Sigmoid colon (tissue), 4 donors: ENCODE data around the gene PTPRZ1.

Experiments used
- CTCF ChIP-seq, 4 experiments: fragments of 450-650 bp in 3 of 4; fragments of 200-600 bp in 1 of 4; IDR thresholded peaks; one replicate each; pipeline ENCODE4 v1.5.1; 2016 to 2019; ENCODE audit warnings: antibody characterized with exemption in 4 of 4, mild to moderate bottlenecking in 3 of 4, moderate library complexity in 2 of 4
- EP300 ChIP-seq, 4 donors: sonication (generic); formaldehyde crosslinking; IDR thresholded peaks; one replicate each; pipeline ENCODE4 v1.6.1; 2017; ENCODE audit warnings: antibody characterized with exemption in 4 of 4
- POLR2A ChIP-seq, 2 donors: fragments of 450-650 bp; IDR thresholded peaks; one replicate each; pipeline ENCODE4 v1.6.1; 2016; ENCODE audit warnings: antibody characterized with exemption in 2 of 2, mild to moderate bottlenecking in 2 of 2, moderate library complexity in 2 of 2
- POLR2AphosphoS5 ChIP-seq, 4 donors: sonication (generic); formaldehyde crosslinking; IDR thresholded peaks; one replicate each; pipeline ENCODE4 v1.6.1; 2017; ENCODE audit warnings: antibody characterized with exemption in 4 of 4

DNA sequence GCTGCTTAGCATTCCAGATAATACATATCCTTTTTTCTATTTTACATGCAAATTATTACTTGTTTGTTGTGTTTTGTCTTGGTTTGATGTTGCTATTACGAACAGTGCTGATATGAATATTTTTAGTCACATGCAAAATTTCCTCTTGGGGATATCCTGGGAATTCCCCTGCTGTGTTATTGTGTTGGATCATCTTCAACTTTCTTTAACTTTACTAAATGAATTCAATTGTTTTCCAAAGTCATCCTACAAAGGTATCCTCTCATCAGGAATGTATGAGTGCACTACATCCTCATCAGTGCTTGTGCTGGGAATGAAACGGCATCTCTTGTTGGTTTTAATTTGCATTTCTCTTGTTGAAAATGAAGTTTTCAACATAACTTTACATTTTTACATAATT, 184.0 kb downstream of the PTPRZ1 start:
- TF ChIP-seq CTCF (IDR thresholded peaks at IDR 0.05): no peak
- TF ChIP-seq POLR2A (IDR thresholded peaks at IDR 0.05): no peak
- no peak for TF ChIP-seq POLR2AphosphoS5 (IDR thresholded peaks at IDR 0.05)
- TF ChIP-seq EP300 (IDR thresholded peaks at IDR 0.05): no peak
